ENCODE data around the gene MAP1LC3B2.

GRCh38 chr12:116556964-116557698, 2.0 kb upstream of the MAP1LC3B2 start:
- TF ChIP-seq, protein P1, sequence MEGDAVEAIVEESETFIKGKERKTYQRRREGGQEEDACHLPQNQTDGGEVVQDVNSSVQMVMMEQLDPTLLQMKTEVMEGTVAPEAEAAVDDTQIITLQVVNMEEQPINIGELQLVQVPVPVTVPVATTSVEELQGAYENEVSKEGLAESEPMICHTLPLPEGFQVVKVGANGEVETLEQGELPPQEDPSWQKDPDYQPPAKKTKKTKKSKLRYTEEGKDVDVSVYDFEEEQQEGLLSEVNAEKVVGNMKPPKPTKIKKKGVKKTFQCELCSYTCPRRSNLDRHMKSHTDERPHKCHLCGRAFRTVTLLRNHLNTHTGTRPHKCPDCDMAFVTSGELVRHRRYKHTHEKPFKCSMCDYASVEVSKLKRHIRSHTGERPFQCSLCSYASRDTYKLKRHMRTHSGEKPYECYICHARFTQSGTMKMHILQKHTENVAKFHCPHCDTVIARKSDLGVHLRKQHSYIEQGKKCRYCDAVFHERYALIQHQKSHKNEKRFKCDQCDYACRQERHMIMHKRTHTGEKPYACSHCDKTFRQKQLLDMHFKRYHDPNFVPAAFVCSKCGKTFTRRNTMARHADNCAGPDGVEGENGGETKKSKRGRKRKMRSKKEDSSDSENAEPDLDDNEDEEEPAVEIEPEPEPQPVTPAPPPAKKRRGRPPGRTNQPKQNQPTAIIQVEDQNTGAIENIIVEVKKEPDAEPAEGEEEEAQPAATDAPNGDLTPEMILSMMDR (IDR thresholded peaks at IDR 0.05) = no peak
- TF ChIP-seq POLR2AphosphoS5 (IDR thresholded peaks at IDR 0.05; ENCODE audit: low read depth, low read length) = no peak
- no peak for TF ChIP-seq TCF7L2 (IDR thresholded peaks at IDR 0.05; ENCODE audit: low read depth, low read length)
- TF ChIP-seq SIN3A (IDR thresholded peaks at IDR 0.05; ENCODE audit: borderline replicate concordance, insufficient read depth, low read depth, low read length) = no peak
